PC-3 (cell line): ENCODE results near the gene ARHGEF16. TPM values are rescaled to one million over a fixed set of nuclear protein-coding genes. Genes with fewer than 3 reads are reported as not detected.

ENCODE experiments used
- ATAC-seq: fragments of 200-7000 bp; cut with Tn5 transposase; 2 replicates; pipeline ENCODE4 v1.9.1; 2020; ENCODE audit warnings: mild to moderate bottlenecking, moderate library complexity
- BruUV-seq: library from RNA; stranded (reverse); fragments of 400-500 nt; replicated peaks from 2 replicates; lab custom pipeline; 2021; lab: Mats Ljungman, UMichigan
- CTCF ChIA-PET: fragments of 300-600 bp; sonication (Branson Sonifier 250); formaldehyde crosslinking; loops from one replicate; lab custom pipeline; 2022; ENCODE audit warnings: antibody characterized with exemption; lab: Charles Lee
- POLR2A ChIA-PET: fragments of 300-600 bp; sonication (Branson Sonifier 250); formaldehyde crosslinking; loops from one replicate; lab custom pipeline; 2022; ENCODE audit warnings: antibody characterized with exemption; ENCODE audit not compliant: unreplicated experiment; lab: Charles Lee
- DNase-seq: peaks from one replicate; pipeline ENCODE4 v3.0.0-alpha.2; 2015
- H2AFZ ChIP-seq: fragments of 300-600 bp; sonication (generic); 2 replicates; pipeline ENCODE4 v1.6.0; 2016; ENCODE audit warnings: antibody characterized with exemption, low read length
- H3F3A ChIP-seq: fragments of 300-600 bp; sonication (generic); one replicate; pipeline ENCODE4 v1.6.0; 2017; ENCODE audit warnings: antibody characterized with exemption, low read length, control low read depth, mild to moderate bottlenecking; ENCODE audit not compliant: unreplicated experiment
- H3K27ac ChIP-seq: fragments of 300-600 bp; sonication (generic); 2 replicates; pipeline ENCODE4 v1.5.1; 2016; ENCODE audit warnings: mild to moderate bottlenecking, low read length
- H3K27me3 ChIP-seq: fragments of 300-600 bp; sonication (generic); 2 replicates; pipeline ENCODE4 v1.6.1; 2016; ENCODE audit warnings: low read length, mixed read lengths
- H3K36me3 ChIP-seq: fragments of 300-600 bp; sonication (generic); 2 replicates; pipeline ENCODE4 v1.6.1; 2016; ENCODE audit warnings: low read depth, mixed run types, low read length, mixed read lengths
- H3K4me1 ChIP-seq: fragments of 300-600 bp; sonication (generic); 2 replicates; pipeline ENCODE4 v1.5.1; 2016; ENCODE audit warnings: low read length; ENCODE audit not compliant: insufficient read depth
- H3K4me2 ChIP-seq: fragments of 300-600 bp; sonication (generic); 2 replicates; pipeline ENCODE4 v1.6.0; 2016; ENCODE audit warnings: low read length
- H3K4me3 ChIP-seq: fragments of 300-600 bp; sonication (generic); 2 replicates; pipeline ENCODE4 v1.5.1; 2016; ENCODE audit warnings: mild to moderate bottlenecking, low read length, mixed read lengths
- H3K79me2 ChIP-seq: fragments of 300-600 bp; sonication (generic); 2 replicates; pipeline ENCODE4 v1.6.1; 2017; ENCODE audit warnings: low read length, mixed read lengths
- H3K9ac ChIP-seq: fragments of 300-600 bp; sonication (generic); 2 replicates; pipeline ENCODE4 v1.6.0; 2016; ENCODE audit warnings: mild to moderate bottlenecking, low read length
- H3K9me2 ChIP-seq: fragments of 300-600 bp; sonication (generic); replicated peaks from 2 replicates; pipeline ENCODE4 v1.6.1; 2016; ENCODE audit warnings: mixed run types, low read length, mixed read lengths
- H3K9me3 ChIP-seq: fragments of 300-600 bp; sonication (generic); 2 replicates; pipeline ENCODE4 v1.6.1; 2016; ENCODE audit warnings: low read length, mixed read lengths
- H4K20me1 ChIP-seq: fragments of 300-600 bp; sonication (generic); 2 replicates; pipeline ENCODE4 v1.6.1; 2016; ENCODE audit warnings: low read length, mixed read lengths
- EZH2 ChIP-seq: fragments of 300-600 bp; sonication (generic); IDR thresholded peaks from one replicate; pipeline ENCODE4 v1.6.1; 2017; ENCODE audit warnings: antibody characterized with exemption, mild to moderate bottlenecking, low read length; ENCODE audit not compliant: unreplicated experiment
- EZH2phosphoT487 ChIP-seq: fragments of 300-600 bp; sonication (generic); IDR thresholded peaks from 2 replicates; pipeline ENCODE4 v1.6.1; 2018; ENCODE audit warnings: mild to moderate bottlenecking, antibody characterized with exemption, low read length, borderline replicate concordance
- intact Hi-C: fragments of 100-400 bp; cut with micrococcal nuclease; formaldehyde crosslinking; loops from 2 replicates; pipeline ENCODE4 v1.9.0; 2023
- total RNA-seq: library from RNA; depleted of rRNA; stranded (reverse); fragments of >200 nt; gene quantifications from 2 replicates; pipeline ENCODE4 v1.2.3, GENCODE V29; 2014
- TF ChIP-seq, protein P1 (sequence below): fragments of 300-600 bp; sonication (generic); conservative IDR thresholded peaks from 2 replicates; pipeline ENCODE4 v1.5.1; 2017; ENCODE audit warnings: antibody characterized with exemption, low read depth, mild to moderate bottlenecking, low read length

ARHGEF16 gene
- total RNA-seq, 1 experiment from 2014 or later = 54.3 TPM

DNA sequence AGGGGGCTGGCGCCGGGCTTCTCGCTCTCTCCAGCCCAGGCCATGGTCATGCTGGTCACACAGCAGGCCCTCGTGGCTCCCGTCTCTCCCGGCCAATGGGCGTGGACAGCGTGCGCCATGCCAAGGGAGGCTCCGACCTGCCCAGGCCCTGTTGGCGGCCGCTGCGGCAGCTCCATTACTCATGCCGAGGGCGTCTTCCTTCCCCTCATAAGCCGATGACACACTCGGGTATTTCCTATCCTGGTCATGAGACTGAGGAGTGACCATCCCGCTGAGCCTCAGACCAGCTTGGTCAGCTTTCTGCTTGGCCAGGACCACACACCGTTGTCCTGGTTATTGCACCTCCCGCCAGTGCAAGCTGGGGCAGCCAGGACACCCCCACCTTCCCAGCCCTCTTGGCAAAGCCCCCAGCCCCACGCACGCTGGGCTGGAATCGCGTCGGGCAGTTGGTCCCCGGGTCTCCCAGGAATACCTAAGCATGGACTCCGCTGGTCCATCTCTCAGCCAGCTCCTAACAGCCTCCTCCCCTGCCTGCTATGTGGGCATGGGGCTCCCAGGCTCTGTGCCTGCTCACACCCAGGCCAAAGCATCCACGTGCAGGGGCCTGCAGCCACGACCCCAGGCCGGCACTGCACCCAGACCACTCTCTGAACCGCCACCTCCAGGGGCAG is 49.8 kb downstream of the ARHGEF16 start:
- H3K4me2 ChIP-seq = peak overlapping the region; percentile 19
- intact Hi-C loops = loop anchor here (1.0 kb wide), 1 partner anchor 26 kb away; no protein-coding TSS in a partner anchor
- H3F3A ChIP-seq = no peaks in the 10 kb centered on the region
- H3K4me3 ChIP-seq = no peak overlapping the region
- BruUV-seq = TSS peak; percentile 70
- H3K27ac ChIP-seq = peak overlapping the region; percentile 70
- no peaks in the 10 kb centered on the region for H4K20me1 ChIP-seq
- H3K9me2 ChIP-seq = no peaks in the 10 kb centered on the region
- CTCF ChIA-PET = interaction anchor here (1.1 kb wide), 3 partner anchors 14 to 51 kb away, joined by 3 to 8 read pairs (median 4); no protein-coding TSS in a partner anchor
- no peaks in the 10 kb centered on the region for H3K79me2 ChIP-seq
- TF ChIP-seq EZH2 = no peak
- no peak for TF ChIP-seq EZH2phosphoT487
- TF ChIP-seq, protein P1, sequence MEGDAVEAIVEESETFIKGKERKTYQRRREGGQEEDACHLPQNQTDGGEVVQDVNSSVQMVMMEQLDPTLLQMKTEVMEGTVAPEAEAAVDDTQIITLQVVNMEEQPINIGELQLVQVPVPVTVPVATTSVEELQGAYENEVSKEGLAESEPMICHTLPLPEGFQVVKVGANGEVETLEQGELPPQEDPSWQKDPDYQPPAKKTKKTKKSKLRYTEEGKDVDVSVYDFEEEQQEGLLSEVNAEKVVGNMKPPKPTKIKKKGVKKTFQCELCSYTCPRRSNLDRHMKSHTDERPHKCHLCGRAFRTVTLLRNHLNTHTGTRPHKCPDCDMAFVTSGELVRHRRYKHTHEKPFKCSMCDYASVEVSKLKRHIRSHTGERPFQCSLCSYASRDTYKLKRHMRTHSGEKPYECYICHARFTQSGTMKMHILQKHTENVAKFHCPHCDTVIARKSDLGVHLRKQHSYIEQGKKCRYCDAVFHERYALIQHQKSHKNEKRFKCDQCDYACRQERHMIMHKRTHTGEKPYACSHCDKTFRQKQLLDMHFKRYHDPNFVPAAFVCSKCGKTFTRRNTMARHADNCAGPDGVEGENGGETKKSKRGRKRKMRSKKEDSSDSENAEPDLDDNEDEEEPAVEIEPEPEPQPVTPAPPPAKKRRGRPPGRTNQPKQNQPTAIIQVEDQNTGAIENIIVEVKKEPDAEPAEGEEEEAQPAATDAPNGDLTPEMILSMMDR = no peak
- H3K9me3 ChIP-seq = no peaks in the 10 kb centered on the region
- H3K36me3 ChIP-seq = no peaks in the 10 kb centered on the region
- H2AFZ ChIP-seq = peak overlapping the region; percentile 24; the same call in 1 of the 2 replicates
- no peaks in the 10 kb centered on the region for H3K27me3 ChIP-seq
- POLR2A ChIA-PET = interaction anchor here (0.7 to 1.1 kb wide), 3 partner anchors 12 to 27 kb away, joined by 4 to 12 read pairs (median 5); no protein-coding TSS in a partner anchor
- H3K9ac ChIP-seq = peak overlapping the region; percentile 57
- H3K4me1 ChIP-seq = peaks cover 14% of the 10 kb centered on the region
- ATAC-seq = peak; percentile 95
- peak; percentile 97 for DNase-seq

GRCh38 chr1:3504822-3505153 is 50.3 kb downstream of the ARHGEF16 start:
- H3K27ac ChIP-seq = peak overlapping the region; percentile 70
- ATAC-seq = peak; percentile 4
- no peaks in the 10 kb centered on the region for H3K27me3 ChIP-seq

More at GRCh38 chr1:3504822-3505153, 50.3 kb downstream of the ARHGEF16 start:
- H3K9ac ChIP-seq = peak overlapping the region; percentile 29
- H3K4me1 ChIP-seq = peaks cover 14% of the 10 kb centered on the region
- TF ChIP-seq EZH2phosphoT487 = no peak
- no peak for TF ChIP-seq EZH2
- TF ChIP-seq, protein P1 = no peak
- no peaks in the 10 kb centered on the region for H3K79me2 ChIP-seq
- ChIA-PET CTCF (interaction anchor here (1.1 kb wide), 2 partner anchors 38 to 52 kb away, joined by 3 to 8 read pairs; no protein-coding TSS in a partner anchor), POLR2A (interaction anchor here (1.1 kb wide), 1 partner anchor 26 kb away, joined by 12 read pairs; no protein-coding TSS in a partner anchor)
- intact Hi-C loops = loop anchor here (1.0 kb wide), 1 partner anchor 26 kb away; no protein-coding TSS in a partner anchor
- no peaks in the 10 kb centered on the region for H3F3A ChIP-seq
- no peaks in the 10 kb centered on the region for H3K36me3 ChIP-seq
- no peak overlapping the region for H2AFZ ChIP-seq
- BruUV-seq = no TSS peak
- H3K4me2 ChIP-seq = peak overlapping the region; percentile 19
- no peaks in the 10 kb centered on the region for H4K20me1 ChIP-seq
- no peaks in the 10 kb centered on the region for H3K9me3 ChIP-seq
- H3K9me2 ChIP-seq = no peaks in the 10 kb centered on the region
- H3K4me3 ChIP-seq = no peak overlapping the region
- DNase-seq = no peak
